Measurements from ENCODE around the gene ART5.

GRCh38 chr11:3639841-3640240 is 2.0 kb downstream of the ART5 start:
- TF ChIP-seq CTCF (conservative IDR thresholded peaks at IDR 0.05; ENCODE audit: low read depth, low read length) (no peak), EZH2 (IDR thresholded peaks at IDR 0.05; ENCODE audit: borderline replicate concordance, low read depth, low read length, poor library complexity, severe bottlenecking) (no peak)

Measured in A673 (cell line).